CD4-positive, alpha-beta T cell treated with Interferon gamma for 1 hour (primary cell): ENCODE data around the gene ZNF672.

ENCODE experiments used
- DNase-seq: peaks from one replicate; pipeline ENCODE4 v3.0.0-alpha.2; 2020

The ZNF672 gene

GRCh38 chr1:248837045-248837780 is 811 bp upstream of the ZNF672 start:
- DNase-seq = no peak

- DNase-seq = peak; percentile 90
These were observed 538 bp downstream of the ZNF672 start for GRCh38 chr1:248838357-248839167.

DNA sequence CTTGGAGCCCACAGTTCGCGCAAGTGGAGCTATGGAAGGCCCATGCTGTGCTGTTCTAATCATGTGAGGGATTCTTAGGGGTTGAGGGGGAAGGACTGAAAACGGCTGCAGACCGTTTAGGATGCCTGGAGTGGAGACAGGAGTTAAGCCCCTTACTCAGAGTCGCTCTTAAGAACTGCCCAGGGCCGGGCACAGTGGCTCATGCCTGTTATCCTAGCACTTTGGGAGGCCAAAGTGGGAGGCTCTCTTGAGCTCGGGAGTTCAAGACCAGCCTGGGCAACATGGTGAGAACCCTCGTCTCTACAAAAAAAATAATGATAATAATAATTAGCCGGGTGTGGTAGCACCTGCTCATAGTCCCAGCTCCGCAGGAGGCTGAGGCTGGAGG is 1.1 kb downstream of the ZNF672 start:
- no peak for DNase-seq

DNA sequence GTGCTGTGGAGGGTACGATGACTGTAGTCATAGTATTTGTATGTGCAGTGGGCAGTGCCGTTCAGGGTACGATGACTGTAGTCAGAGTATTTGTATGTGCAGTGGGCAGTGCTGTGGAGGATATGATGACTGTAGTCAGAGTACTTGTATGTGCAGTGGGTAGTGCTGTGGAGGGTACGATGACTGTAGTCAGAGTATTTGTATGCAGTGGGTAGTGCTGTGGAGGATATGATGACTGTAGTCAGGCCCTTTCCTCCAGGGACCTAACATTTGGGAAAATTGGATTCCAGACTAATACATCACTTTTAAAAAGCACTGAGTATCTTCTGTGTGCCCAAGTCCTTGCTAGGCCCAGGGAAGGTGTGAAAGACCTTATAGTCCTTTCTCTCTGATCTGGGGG is 2.9 kb downstream of the ZNF672 start:
- no peak for DNase-seq

DNA sequence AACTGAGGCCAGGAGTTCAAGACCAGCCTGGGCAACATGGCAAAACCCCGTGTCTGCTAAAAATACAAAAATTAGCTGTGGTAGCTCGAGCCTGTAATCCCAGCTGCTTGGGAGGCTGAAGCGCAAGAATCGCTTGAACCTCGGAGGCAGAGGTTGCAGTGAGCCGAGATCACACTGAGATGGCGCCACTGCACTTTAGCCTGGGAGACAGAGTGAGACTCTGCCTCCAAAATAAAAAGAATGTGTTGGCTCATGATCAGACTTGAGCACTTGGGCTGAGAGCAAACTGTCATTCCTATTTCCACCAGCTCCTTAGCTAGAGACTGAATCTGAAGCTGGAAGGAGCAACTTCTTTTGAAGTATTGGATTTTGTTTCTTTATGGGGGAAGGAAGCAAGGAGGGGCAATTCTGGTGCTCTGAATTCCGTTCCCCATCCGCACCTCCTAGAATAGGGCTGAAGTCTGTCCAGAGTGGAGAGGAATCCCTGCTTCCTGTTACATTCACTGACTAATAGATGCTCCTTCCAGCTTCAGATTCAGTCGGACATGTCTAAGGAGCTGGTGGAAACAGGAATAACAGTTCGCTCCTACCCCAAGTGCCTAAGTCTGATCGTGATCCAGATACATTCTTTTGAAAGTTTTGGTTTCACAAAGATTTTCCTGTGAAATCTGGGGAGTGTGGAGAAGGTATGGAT is 3.8 kb downstream of the ZNF672 start:
- peak; percentile 45 for DNase-seq

DNA sequence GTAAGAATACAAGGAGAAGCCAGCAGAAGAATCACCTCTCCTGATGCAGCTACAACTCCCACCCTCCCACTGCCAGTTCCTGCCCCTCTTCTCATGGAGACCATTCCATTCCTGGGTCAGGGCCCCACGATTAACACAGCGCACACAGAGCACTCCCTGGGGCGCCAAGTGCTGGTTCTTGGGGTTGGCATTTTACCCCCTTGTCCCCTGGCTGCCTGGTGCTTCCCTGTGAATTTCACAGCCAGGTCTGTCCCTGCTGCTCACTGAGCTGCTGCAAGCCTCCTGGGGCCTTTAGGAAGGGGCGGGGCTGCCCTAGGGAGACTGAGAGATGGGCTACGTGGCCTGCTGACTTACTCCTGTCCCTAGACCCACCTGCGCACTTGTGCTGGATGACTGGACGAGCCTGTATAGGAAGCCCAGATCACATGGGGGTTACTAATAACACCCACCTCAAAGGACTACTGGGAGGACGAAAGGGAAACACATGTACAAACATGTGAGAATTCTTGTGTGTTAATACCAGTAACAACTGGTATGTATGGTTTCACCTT is 4.8 kb downstream of the ZNF672 start:
- no peak for DNase-seq

GRCh38 chr1:248843687-248844086 is 5.7 kb downstream of the ZNF672 start:
- DNase-seq = no peak

- no peak for DNase-seq
These were observed 6.5 kb downstream of the ZNF672 start for GRCh38 chr1:248844526-248844925.

DNA sequence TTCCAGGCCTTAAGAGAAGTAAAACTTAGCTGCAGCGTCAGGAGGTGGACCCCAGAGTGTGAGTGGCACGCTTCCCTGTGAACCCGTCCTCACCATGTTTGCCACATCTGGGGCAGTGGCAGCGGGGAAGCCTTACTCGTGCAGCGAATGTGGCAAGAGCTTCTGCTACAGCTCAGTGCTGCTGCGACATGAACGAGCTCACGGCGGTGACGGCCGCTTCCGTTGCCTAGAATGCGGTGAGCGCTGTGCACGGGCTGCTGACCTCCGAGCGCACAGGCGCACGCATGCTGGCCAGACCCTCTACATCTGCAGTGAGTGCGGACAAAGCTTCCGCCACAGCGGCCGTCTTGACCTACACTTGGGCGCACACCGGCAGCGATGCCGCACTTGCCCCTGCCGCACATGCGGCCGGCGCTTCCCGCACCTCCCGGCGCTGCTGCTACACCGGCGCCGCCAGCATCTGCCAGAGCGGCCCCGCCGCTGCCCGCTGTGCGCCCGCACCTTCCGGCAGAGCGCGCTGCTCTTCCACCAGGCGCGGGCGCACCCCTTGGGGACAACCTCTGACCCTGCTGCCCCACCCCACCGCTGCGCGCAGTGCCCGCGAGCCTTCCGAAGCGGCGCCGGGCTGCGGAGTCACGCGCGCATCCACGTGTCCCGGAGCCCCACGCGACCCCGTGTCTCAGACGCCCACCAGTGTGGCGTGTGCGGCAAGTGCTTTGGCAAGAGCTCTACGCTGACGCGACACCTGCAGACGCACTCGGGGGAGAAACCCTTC is 9.3 kb downstream of the ZNF672 start:
- no peak for DNase-seq

DNA sequence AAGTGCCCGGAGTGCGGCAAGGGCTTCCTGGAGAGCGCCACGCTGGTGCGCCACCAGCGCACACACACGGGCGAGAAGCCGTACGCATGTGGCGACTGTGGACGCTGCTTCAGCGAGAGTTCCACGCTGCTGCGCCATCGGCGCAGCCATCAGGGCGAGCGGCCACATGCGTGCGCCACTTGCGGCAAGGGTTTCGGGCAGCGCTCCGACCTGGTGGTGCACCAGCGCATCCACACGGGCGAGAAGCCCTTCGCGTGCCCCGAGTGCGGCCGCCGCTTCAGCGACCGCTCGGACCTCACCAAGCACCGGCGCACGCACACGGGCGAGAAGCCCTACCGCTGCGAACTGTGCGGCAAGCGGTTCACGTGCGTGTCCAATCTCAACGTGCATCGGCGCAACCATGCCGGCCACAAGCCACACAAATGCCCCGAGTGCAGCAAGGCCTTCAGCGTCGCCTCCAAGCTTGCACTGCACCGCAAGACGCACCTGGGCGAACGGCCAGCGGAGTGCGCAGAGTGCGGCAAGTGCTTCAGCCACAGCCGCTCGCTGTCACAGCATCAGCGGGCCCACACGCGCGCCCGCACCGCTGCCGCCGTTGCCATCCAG is 10.0 kb downstream of the ZNF672 start:
- DNase-seq = no peak

DNA sequence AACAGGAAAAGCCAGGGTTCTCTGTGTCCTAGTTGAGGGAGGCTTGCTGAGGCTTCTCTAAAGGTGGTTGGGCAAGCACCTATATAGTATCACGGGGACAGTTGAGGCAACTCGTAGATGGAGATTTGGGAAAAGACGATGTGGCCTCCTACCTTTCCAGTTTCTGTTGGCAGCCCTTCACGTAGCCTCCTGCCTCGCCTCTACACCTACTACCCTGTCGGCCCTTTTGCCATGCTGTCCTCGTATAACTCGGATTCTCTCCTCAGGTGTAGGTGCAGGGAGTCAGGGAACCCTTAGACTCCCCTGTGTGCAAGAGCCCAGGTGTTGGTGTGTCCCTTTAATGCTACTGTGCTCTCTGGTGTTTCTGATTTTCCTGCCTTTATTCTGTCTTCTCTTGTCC is 10.6 kb downstream of the ZNF672 start:
- no peak for DNase-seq

GRCh38 chr1:248849152-248849551 is 11.1 kb downstream of the ZNF672 start:
- no peak for DNase-seq

DNA sequence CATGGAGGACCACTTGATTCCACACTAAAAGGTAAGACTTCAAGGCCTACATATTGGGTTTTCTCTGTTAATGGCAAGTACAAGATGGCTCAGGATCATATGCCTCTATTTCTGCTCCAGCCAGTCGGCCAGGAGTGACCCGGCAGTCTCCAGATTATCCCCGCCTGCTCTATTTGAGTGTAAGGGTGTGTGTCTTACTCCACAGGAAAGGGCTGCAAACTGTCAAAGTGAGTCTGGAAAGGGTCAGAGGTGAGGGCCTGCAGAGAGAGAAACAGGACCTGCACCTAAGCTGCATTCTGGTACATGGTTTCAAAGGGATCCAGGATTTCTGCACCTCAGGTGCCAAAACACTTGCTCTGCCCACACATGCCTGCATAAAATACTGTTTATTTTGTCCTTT is 11.6 kb downstream of the ZNF672 start:
- no peak for DNase-seq

DNA sequence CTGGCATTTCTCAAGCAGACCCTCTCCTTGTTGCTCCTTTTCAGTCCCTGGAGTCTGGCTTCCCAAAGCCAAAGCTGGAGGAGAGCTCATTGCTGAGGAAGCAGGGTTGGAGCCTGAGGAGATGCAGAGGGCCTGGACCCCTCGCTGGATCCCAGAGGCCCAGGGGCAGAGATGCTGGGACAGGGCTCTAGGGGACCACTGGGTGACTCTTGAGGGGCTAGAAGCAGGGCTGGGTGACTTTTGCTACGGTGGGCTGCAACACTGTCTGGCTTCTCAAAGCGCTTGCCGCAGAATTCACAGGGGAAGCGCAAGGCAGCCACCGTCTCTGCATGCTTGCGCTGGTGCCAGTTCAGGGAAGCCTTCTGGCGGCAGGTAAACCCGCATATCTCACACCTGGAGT is 12.1 kb downstream of the ZNF672 start:
- DNase-seq = no peak

GRCh38 chr1:248850536-248851251 is 12.7 kb downstream of the ZNF672 start:
- DNase-seq = no peak

- DNase-seq = no peak
These were observed 13.4 kb downstream of the ZNF672 start for GRCh38 chr1:248851390-248851789.

DNA sequence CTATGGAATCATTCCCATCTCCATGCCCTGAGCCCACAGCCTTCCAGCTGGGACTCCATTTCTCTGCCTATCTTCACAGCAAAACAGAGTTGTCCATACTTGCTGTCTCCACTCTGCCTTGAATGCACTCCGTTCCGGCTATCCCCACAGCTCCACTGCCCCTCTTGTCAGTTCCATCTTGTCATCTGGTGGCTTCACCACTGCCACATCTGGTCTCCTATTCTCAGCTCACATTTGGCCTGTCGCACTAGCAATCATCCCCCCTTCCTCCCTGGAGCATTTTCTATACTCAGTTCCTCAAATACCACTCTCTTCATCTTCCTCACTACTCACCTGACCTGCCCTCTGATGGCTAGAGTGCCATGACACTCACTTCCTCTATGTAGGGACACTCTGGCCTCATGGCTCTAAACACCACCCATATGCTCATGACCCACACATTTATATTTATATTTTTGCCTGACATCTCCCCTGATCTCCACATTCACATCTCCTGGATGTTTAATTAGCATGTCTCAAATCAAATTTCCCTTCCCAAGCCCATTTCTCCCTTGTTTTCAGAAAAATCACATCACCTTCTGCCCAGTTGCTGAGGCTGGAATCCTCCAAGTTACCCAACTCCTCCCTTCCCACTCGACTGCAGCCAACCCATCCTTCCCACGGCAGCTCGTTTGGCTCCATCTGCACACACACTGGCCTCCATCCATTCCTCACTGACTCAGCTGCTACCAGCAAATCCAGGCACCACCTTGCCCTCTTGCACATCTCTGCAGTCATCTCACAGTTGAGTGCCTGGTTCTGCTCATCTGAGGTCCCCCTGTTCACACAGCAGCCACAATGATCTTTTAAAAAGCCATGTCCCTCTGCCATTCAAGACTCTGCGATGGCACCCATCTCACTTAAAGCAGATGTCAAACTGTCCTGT is 14.7 kb downstream of the ZNF672 start:
- no peak for DNase-seq

GRCh38 chr1:248853663-248854375 is 15.8 kb downstream of the ZNF672 start:
- DNase-seq = peak; percentile 36

GRCh38 chr1:248855580-248855979 is 17.6 kb downstream of the ZNF672 start:
- no peak for DNase-seq

DNA sequence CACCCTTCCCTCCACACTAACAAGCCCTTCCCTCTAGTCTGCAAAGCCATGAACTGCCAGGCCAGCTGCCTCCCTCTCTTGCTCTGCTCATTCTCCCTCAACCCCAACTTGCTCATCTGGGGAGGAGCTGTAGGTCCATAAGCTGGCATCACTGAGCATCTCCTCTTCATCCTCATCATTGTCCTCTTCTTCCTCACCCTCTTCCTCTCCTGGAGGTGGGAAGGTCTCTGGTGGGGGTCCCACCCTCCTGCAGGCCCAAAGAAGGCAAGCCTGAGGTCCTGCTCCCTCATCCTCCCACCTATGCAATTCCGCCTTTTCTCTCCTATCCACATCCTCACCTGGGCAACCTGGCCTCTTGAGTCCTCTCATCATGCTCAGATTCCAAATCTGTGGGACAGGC is 18.2 kb downstream of the ZNF672 start:
- no peak for DNase-seq
